GM18868 (cell line): ENCODE data around the gene SLC25A20.
"Not testable (repeated sequence)": the region's sequence is repeated elsewhere in the genome, so short reads cannot be mapped to it uniquely, and the experiment has no call there.

Source experiments
- ATAC-seq: cut with Tn5 transposase; IDR thresholded peaks from one replicate; pipeline ENCODE4 v1.9.1; 2021; ENCODE audit warnings: mild to moderate bottlenecking, moderate library complexity; ENCODE audit not compliant: unreplicated experiment

The SLC25A20 gene

DNA sequence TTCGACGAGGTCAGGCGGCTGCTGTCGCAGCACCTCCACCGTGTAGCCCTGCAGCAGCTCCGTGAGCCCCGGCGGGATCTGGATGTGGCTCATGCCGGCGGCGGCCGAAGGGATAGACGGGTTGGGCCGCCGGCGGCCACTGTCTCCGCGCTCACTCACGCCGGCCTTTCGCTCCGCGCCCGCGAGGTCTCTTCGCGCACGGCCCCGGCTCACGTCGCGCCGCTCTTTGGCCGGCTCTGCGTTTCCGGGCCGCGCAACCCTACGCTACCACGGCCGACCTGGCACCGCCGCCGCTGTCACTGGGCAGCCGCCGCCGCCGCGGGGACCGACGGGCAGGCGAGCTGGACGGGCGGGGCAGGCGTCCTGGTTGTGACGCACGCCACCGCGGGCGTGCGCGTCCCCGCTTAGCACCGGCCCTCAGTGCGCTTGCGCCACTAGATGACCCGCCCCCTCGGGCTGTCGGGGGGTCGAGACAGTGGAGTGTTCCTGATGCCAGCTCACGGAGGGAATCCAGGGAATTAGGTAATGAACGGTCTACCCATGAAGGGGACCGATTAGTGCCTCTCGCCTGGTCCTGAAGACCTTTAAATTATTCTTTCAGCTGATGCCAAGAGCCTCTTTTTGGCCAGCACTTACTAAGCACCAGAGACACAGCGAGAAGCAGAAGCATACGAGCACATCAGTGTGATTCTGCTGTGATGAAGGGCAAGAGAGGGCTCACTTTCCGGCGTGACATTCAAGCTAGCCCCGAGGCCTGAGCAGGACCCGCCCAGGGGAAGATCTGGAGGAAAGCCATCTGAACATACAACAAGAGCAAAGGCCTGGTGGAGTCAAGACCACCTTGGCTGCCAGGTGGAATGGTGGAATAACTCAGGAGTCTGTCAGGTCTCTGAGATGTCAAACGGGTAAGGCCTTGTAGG lies 50.9 kb downstream of the SLC25A20 start, which contains the start of gene PRKAR2A:
Gene PRKAR2A (minus strand): TSS at position 371 of the 920 bp plus-strand sequence. CDS start 278 bp downstream, at position 93.
- ATAC-seq, result peak; percentile 90

DNA sequence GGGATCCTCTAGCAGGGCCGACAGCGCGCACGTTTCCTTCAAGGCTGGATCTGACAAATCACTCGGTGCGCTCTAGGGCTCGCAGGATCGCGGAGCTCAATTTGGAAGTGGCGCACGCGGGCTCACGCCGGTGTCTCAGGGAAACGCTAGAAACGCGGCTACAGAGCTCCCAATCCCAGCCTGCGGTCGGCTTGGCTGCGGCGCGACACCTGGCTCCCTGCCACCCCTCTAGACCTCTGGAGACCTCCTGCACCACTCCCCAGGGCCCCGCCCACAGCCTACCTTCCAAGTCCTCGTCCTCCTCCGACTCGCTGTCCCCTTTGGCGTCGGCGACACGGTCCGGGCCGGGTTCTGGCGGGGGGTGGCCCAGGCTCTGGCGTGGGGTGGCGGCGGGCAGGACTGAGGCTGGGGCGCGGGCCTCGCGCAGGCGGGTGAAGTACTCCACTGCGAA lies 51.6 kb downstream of the SLC25A20 start:
- ATAC-seq, result peak; percentile 6

DNA sequence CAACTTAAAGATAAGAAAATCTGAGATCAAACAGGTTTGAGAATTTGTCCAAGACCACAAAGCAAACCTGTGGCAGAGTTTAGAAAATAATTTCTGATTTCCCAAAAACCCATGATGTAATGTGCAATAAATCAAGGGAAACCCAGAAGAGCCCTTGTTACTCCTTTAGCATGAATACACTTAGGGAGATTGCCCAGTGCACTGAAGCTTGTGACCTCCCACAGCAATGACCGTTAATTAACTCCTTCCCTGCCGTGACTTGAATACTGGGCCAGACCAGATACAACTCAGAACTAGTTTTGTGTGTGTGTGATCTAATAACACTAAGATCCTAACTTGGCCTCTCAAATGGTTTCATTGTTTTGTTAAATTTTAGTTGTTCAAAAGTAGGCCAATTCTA lies 53.5 kb downstream of the SLC25A20 start:
- no peak for ATAC-seq

DNA sequence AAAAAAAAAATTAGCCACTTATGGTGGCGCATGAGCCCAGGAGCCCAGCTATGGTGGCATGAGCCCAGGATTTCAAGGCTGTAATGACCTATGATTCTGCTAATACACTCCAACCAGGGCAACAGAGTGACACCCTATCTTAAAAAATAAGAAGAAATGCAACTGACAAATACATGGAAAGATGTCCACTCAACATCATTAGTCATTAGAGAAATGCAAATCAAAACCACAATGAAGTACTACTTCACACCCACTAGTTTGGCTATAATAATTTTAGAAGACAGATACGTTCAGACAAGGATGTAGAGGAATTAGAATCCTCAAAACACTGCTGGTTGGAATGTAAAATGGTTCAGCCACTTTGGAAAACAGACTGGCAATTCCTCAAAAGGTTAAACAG lies 61.5 kb downstream of the SLC25A20 start:
- no peak for ATAC-seq

DNA sequence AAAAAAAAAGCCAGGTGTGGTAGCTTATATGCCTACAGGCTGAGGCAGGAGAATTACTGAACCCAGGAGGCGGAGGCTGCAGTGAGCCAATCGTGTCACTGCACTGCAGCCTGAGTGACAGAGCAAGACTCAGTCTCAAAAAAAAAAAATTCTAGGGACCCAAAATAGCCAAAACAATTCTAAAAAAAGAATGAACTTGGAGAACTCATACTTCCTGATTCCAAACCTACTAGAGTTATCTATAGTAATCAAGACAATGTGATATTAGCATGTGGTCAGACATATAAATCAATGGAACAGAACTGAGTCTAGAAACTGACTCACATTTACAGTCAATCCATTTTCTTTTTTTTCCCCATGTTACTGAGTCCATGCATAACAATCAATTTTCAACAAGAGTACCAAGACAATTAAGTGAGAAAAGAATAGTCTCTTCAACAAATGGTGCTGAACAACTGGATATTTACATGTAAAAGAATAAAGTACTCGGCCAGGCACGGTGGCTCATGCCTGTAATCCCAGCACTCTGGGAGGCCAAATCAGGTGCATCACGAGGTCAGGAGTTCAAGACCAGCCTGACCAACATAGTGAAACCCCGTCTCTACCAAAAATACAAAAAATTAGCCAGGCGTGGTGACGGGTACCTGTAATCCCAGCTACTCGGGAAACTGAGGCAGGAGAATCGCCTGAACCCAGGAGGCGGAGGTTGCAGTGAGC lies 62.9 kb downstream of the SLC25A20 start:
- ATAC-seq, result no peak

DNA sequence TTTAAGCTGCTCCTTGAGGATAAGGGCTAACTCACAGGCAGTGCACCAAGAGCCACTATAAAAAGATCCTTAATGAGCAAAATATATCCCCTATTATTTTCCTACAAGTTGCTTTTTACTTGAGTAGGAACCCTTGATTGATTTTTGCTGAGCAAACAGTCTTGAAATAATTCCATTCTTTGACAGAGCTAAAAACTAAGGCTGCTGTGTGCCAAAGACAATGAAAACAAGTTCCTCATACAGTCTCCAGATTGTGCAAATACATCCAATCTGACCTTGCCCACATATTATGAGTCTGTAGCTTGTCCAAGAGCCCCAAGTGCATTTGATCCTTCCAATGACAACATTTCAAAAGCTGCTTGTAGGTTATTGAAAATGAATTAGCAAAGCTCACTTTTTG lies 66.0 kb downstream of the SLC25A20 start:
- no peak for ATAC-seq

DNA sequence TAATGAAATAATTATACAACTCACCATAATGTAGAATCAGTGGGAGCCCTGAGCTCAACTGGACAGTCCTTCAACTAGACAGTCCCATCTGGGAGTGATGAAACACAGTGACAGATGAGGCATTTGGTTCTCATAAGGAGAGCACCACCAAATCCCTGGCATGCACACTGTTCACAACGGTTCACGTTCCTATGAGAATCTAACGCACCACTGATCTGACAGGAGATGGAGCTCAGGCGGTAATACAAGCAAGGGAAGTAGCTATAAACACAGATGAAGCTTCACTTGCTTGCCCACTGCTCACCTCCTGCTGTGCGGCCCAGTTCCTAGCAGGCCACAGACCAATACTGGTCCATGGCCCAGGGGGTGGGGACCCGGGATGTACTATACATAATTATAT lies 68.0 kb downstream of the SLC25A20 start:
- ATAC-seq, result no peak

DNA sequence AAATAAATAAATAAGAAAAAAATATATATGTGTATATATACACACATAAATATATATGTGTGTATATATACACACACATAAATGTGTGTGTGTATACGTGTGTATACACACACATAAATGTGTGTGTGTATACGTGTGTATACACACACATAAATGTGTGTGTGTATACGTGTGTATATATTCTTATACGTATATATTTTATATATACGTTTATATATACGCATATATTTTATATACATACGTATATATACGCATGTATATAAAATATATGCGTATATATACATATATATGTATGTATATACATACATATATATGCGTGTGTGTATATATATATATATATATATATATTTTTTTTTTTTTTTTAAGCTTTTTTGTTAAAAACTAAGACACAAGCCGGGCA lies 69.2 kb downstream of the SLC25A20 start:
- ATAC-seq, result not testable (repeated sequence)

DNA sequence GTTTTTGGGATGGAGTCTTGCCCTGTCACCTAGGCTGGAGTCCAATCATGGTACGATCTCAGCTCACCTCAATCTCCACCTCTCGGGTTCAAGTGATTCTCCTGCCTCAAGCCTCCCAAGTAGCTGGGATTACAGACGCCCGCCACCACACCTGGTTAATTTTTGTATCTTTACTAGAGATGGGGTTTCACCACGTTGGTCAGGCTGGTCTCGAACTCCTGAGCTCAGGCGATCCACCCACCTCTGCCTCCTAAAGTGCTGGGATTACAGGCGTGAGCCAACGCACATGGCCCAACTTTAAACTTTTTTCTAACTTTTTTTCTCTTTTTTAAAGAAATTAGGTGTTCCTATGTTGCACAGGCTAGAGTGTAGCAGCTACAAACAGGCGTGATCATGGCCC lies 70.8 kb downstream of the SLC25A20 start:
- not testable (repeated sequence) for ATAC-seq

DNA sequence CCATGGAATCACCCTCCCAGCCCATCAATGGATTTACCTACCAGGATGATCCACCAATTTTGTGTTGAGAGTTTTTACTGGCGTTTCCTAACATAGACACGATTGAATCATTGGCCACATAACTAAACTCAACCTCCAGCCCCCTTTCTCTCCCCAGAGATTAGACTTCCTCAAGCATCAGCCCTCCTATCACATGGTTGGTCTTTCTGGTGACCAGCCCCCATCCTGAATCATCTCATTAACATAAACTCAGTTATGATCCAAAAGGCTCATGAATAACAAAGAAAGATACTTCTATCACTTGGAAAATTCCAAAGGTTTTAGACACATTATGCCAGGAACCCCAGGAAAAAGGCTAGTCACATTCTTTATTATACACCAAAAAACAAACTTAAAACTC lies 72.2 kb downstream of the SLC25A20 start:
- ATAC-seq, result no peak

DNA sequence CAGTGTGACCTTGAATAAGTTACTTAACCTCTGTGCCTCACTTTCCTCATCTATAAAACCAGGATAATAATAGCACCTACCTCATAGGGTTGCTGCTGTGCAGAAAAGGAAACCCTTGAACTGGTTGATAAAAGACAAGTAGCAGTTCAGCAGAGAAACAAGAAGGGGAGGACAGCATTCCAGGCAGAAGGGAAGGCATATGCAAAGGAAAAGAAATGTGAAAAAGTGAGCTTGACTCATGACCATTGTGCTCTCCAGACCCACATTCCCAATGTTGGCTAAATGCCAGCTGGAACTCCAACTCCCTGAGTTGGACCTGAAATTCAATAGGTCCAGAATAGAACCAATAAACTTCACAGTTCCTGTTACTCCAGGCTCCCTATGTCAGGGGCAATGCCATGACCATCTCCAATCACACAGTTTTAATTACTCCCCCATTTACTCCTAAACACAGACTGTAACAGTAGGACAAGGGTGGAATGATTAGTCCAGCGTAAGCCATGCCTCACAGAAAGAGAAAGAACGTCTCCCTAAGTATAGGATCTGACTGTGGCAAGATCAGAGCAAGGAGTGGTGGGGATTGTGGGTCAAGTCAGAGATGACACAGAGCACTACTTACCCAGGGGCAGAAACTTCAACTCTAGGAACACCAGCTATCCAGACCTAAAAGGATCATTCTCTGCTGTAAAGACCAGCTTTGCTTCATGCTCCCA lies 77.9 kb downstream of the SLC25A20 start:
- ATAC-seq, result no peak

DNA sequence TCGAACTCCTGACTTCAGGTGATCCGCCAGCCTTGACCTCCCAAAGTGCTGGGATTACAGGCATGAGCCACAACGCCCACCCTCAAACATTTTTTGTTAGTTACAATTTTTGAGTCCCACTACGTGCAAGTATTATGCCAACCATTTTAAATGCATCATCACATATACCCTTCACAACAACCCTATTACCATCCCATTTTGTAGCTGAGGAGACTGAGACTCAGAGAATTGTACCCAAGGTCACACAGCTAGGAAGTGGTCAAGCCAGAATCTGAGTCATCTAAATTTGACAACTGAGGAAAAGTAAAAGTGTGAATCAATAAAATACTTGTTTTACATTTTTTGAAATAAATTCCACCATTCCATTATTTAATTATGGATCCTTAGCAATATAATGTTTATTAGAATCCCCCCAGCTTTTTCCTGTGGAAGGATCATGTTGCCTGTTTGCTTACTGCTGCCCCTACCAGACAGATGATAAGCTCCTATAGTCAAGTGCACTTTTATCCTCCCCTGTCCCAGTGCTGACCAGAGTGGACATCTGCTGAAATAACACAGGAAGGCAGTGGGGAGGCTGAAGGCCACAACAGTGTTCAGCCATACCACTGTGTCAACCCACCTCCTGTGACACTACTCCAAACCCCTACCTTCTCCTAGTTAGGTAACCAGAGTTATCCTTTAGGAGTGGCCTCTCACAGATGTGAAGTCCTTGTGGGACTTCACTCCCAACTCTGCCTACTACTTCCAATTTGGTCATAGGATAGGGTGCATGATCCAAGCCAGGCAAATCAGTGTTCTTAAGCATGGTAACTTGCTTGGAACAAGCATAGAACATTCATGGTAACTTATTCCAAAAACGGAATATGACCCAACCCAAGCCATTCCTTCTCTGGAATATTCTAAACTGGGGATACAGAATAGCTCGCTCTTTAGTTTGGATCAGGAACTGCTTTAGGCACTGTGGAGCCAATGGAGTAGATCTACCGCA lies 79.2 kb downstream of the SLC25A20 start:
- ATAC-seq, result no peak

DNA sequence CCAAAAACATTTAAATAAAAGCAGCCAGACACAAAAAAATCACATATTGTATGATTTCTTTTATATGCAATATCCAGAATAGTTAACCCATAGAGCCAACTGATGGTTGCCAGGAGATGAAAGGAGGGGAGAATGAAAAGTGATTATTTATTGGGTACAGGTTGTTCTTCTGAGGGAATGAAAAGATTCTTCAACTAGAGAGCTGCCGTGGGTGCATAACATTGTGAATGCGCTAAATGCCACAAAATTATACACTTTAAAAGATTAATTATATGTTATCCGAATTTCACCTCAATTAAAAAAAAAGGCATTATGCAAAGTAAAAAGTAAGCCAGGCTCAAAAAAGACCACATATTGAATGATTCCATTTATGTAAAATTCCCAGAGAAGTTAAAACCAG lies 87.2 kb downstream of the SLC25A20 start:
- no peak for ATAC-seq
